Breast epithelium (tissue), 4 donors: ENCODE results near the gene PYROXD2. TPM values are rescaled to one million over a fixed set of nuclear protein-coding genes. Genes with fewer than 3 reads are reported as not detected.

Experiments used
- DNase-seq, 2 donors: peaks; one replicate each; pipeline ENCODE4 v3.0.0-alpha.2; 2019; ENCODE audit warnings: low spot score in 2 of 2
- H3K27ac ChIP-seq, 2 donors: fragments of 200-600 bp; sonication (generic) in 1 of 2; one replicate each; pipeline ENCODE4 v1.5.1; 2016 to 2019; ENCODE audit warnings: mild to moderate bottlenecking in 1 of 2
- H3K27me3 ChIP-seq, 2 donors: fragments of 200-600 bp; sonication (generic) in 1 of 2; one replicate each; pipeline versions ENCODE4 v1.5.1 to v1.6.0; 2017 to 2019; ENCODE audit warnings: control low read depth in 1 of 2, mild to moderate bottlenecking in 1 of 2
- H3K36me3 ChIP-seq: fragments of 200-600 bp; one replicate; pipeline ENCODE4 v1.5.1; 2019
- H3K4me1 ChIP-seq, 2 donors: fragments of 200-600 bp; sonication (generic); one replicate each; pipeline ENCODE4 v1.5.1; 2016 to 2019; ENCODE audit warnings: control low read depth in 1 of 2
- H3K4me3 ChIP-seq, 3 donors: fragments of 200-600 bp; sonication (generic); 1 replicate in 2 of 3; 2 replicates in 1 of 3; pipeline ENCODE4 v1.5.1; 2016 to 2019; ENCODE audit warnings: mild to moderate bottlenecking in 3 of 3, moderate library complexity in 2 of 3
- H3K9me3 ChIP-seq, 2 donors: fragments of 200-600 bp; sonication (generic) in 1 of 2; one replicate each; pipeline ENCODE4 v1.5.1; 2016 to 2019; ENCODE audit warnings: control low read depth in 1 of 2
- CTCF ChIP-seq, 3 donors: fragments of 450-650 bp; IDR thresholded peaks; one replicate each; pipeline ENCODE4 v1.5.1; 2016 to 2017; ENCODE audit warnings: antibody characterized with exemption in 3 of 3, mild to moderate bottlenecking in 3 of 3, moderate library complexity in 3 of 3
- POLR2A ChIP-seq: fragments of 450-650 bp; IDR thresholded peaks from one replicate; pipeline ENCODE4 v1.6.1; 2016; ENCODE audit warnings: antibody characterized with exemption, mild to moderate bottlenecking, moderate library complexity
- POLR2AphosphoS5 ChIP-seq, 3 donors: sonication (generic); formaldehyde crosslinking; IDR thresholded peaks; one replicate each; pipeline ENCODE4 v1.6.1; 2017; ENCODE audit warnings: antibody characterized with exemption in 3 of 3
- intact Hi-C: fragments of 100-400 bp; cut with DNase I; formaldehyde crosslinking; loops from one replicate; pipeline ENCODE4 v1.15.1; 2023; ENCODE audit warnings: low total_unique reads
- total RNA-seq, 3 donors: library from RNA; depleted of rRNA; stranded (reverse); fragments of >200 nt; gene quantifications; one replicate each; pipeline ENCODE4 v1.1.0, GENCODE V29; 2016

Gene PYROXD2
- total RNA-seq, 3 donors from 2014 or later = 13.2 to 20.0 (median 17.4) TPM

DNA sequence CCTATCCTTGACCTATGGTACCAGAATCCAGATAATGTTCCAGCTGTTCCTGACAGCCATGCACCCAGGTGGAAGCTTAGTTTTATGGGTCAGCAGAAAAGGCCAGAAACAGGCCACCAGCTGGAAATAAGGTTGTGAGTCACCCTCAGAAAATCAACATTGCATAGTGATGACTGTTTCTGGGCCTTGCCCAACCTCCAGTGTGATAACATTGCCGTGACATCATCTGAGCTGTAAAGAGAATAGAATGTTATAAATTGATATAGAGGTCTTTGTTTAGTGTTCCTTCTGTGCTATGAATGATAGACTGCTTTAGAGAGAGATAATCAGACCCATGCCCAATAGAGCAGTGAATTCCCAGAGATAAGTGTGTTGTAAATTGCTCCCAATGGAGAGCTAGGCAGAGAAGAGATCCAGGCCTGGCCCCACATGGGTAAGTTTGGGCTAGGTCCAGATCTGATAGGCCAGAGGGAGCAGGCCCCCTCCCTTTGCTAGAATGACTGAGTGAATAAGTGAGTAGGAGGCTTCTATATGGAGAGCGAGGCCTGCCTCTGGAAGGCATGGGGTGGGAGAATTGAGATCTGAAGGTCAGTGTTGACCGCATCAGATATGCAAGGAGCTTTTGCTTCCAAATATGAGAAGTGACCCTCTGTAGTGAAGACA is 46.0 kb upstream of the PYROXD2 start:
- TF ChIP-seq POLR2AphosphoS5 (IDR thresholded peaks at IDR 0.05) (peak in 1 of 3 donors; percentile 58), CTCF (IDR thresholded peaks at IDR 0.05) (no peak)
- no peaks in the 10 kb centered on the region for H3K9me3 ChIP-seq
- H3K36me3 ChIP-seq = no peaks in the 10 kb centered on the region
- H3K27me3 ChIP-seq = no peaks in the 10 kb centered on the region
- intact Hi-C loops = no loop called here
- no peak overlapping the region for H3K4me3 ChIP-seq
- H3K4me1 ChIP-seq = no peaks in the 10 kb centered on the region
- peak overlapping the region; percentile 1 to 2 for H3K27ac ChIP-seq
- DNase-seq = no peak

GRCh38 chr10:98458809-98459784 is 44.1 kb upstream of the PYROXD2 start:
- Histone ChIP-seq H3K27me3 (no peaks in the 10 kb centered on the region), H3K4me1 (no peaks in the 10 kb centered on the region), H3K4me3 (no peak overlapping the region), H3K27ac (no peak overlapping the region), H3K36me3 (no peaks in the 10 kb centered on the region), H3K9me3 (no peaks in the 10 kb centered on the region)
- TF ChIP-seq POLR2A (no peak), POLR2AphosphoS5 (IDR thresholded peaks at IDR 0.05) (no peak)
- no peak for DNase-seq
- intact Hi-C loops = no loop called here

DNA sequence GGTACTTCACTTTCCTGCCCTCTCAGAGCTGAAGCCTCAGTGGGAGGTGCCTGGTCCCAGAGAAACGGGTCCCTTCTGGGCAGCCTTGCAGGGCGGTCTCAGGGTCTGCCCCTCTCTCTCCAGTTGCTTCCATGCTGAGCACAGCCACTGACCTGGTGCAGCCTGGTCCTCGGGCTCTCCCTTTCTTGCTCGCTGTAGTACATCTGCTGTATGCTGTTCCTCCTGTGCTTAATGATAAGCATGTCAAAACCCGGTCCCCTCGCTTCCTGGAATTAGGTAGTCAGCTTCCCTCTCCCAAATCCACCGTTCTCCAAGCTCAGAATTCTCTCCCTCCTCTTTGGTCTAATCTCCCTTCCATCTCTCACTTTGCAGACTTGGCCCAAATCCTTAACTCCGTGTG is 42.7 kb upstream of the PYROXD2 start:
- DNase-seq = no peak
- intact Hi-C loops = no loop called here
- H3K27me3 ChIP-seq = no peaks in the 10 kb centered on the region
- no peaks in the 10 kb centered on the region for H3K9me3 ChIP-seq
- no peaks in the 10 kb centered on the region for H3K4me1 ChIP-seq
- H3K4me3 ChIP-seq = no peak overlapping the region
- no peaks in the 10 kb centered on the region for H3K36me3 ChIP-seq
- no peak overlapping the region for H3K27ac ChIP-seq
- TF ChIP-seq POLR2A (no peak), CTCF (IDR thresholded peaks at IDR 0.05) (no peak), POLR2AphosphoS5 (IDR thresholded peaks at IDR 0.05) (no peak)

GRCh38 chr10:98456686-98457482 is 41.9 kb upstream of the PYROXD2 start:
- intact Hi-C loops = no loop called here

More at GRCh38 chr10:98456686-98457482, 41.9 kb upstream of the PYROXD2 start:
- Histone ChIP-seq H3K4me3 (no peak overlapping the region), H3K4me1 (no peaks in the 10 kb centered on the region), H3K9me3 (no peaks in the 10 kb centered on the region), H3K27me3 (no peaks in the 10 kb centered on the region), H3K27ac (no peak overlapping the region), H3K36me3 (no peaks in the 10 kb centered on the region)
- TF ChIP-seq POLR2A = no peak
- TF ChIP-seq CTCF (IDR thresholded peaks at IDR 0.05) = no peak
- TF ChIP-seq POLR2AphosphoS5 (IDR thresholded peaks at IDR 0.05) = no peak
- no peak for DNase-seq
